Superior temporal gyrus (tissue), 1 donor: Measurements from ENCODE around the gene PRKCB.

Experiments
- DNase-seq: peaks from one replicate; pipeline ENCODE4 v3.0.0-alpha.2; 2016; ENCODE audit errors: extremely low spot score

PRKCB gene

GRCh38 chr16:23836404-23837311 is 875 bp downstream of the PRKCB start:
- DNase-seq = no peak

GRCh38 chr16:23837553-23838308 is 1.9 kb downstream of the PRKCB start:
- DNase-seq = peak; percentile 35

GRCh38 chr16:23838485-23839142 is 2.8 kb downstream of the PRKCB start:
- DNase-seq = no peak

GRCh38 chr16:23840310-23840709 is 4.5 kb downstream of the PRKCB start:
- DNase-seq = peak; percentile 19

GRCh38 chr16:23842137-23842600 is 6.4 kb downstream of the PRKCB start:
- no peak for DNase-seq

- no peak for DNase-seq
These were observed 7.4 kb downstream of the PRKCB start for GRCh38 chr16:23843143-23843542.

- DNase-seq = no peak
These were observed 11.5 kb downstream of the PRKCB start for GRCh38 chr16:23847251-23847650.

GRCh38 chr16:23847948-23848347 is 12.2 kb downstream of the PRKCB start:
- DNase-seq = no peak

- DNase-seq = no peak
These were observed 13.2 kb downstream of the PRKCB start for GRCh38 chr16:23848958-23849357.

GRCh38 chr16:23852794-23853562 is 17.2 kb downstream of the PRKCB start:
- DNase-seq = no peak

- no peak for DNase-seq
These were observed 19.2 kb downstream of the PRKCB start for GRCh38 chr16:23855010-23855409.

- DNase-seq = no peak
These were observed 20.5 kb downstream of the PRKCB start for GRCh38 chr16:23856251-23856709.

- no peak for DNase-seq
These were observed 21.6 kb downstream of the PRKCB start for GRCh38 chr16:23857256-23857880.

- no peak for DNase-seq
These were observed 22.1 kb downstream of the PRKCB start for GRCh38 chr16:23857881-23858269.

GRCh38 chr16:23858542-23858941 is 22.8 kb downstream of the PRKCB start:
- DNase-seq = no peak

GRCh38 chr16:23859713-23860269 is 24.0 kb downstream of the PRKCB start:
- no peak for DNase-seq

- DNase-seq = no peak
These were observed 26.1 kb downstream of the PRKCB start for GRCh38 chr16:23861874-23862273.

GRCh38 chr16:23862556-23862955 is 26.8 kb downstream of the PRKCB start:
- DNase-seq = no peak

- DNase-seq = peak; percentile 44
These were observed 28.0 kb downstream of the PRKCB start for GRCh38 chr16:23863511-23864422.
